Caco-2 (cell line): Measurements from ENCODE around the gene GTF2I. TPM values are rescaled to one million over a fixed set of nuclear protein-coding genes. Genes with fewer than 3 reads are reported as not detected.

ENCODE experiments used
- BruUV-seq: library from RNA; stranded (reverse); fragments of 400-500 nt; replicated peaks from 2 replicates; lab custom pipeline; 2021; lab: Mats Ljungman, UMichigan
- CTCF ChIA-PET: fragments of 300-600 bp; sonication (Branson Sonifier 250); formaldehyde crosslinking; loops from one replicate; lab custom pipeline; 2022; ENCODE audit warnings: antibody characterized with exemption; lab: Charles Lee
- POLR2A ChIA-PET: fragments of 300-600 bp; sonication (Branson Sonifier 250); formaldehyde crosslinking; loops from one replicate; lab custom pipeline; 2022; ENCODE audit warnings: antibody characterized with exemption; lab: Charles Lee
- DNase-seq, 2 experiments: peaks; one replicate each; pipeline versions ENCODE4 v3.0.0 to v3.0.0-alpha.2; 2020 to 2022
- H3K27me3 ChIP-seq: replicated peaks from 2 replicates; pipeline ENCODE4 v1.6.0; 2011; ENCODE audit warnings: low read length; ENCODE audit not compliant: control insufficient read depth, insufficient read depth
- H3K36me3 ChIP-seq: 2 replicates; pipeline ENCODE4 v1.5.1; 2011; ENCODE audit warnings: low read length; ENCODE audit not compliant: control insufficient read depth, insufficient read depth
- H3K4me1 ChIP-seq: fragments of 250-450 bp; sonication (Bioruptor Pico); 2 replicates; pipeline ENCODE4 v1.5.1; 2020; ENCODE audit warnings: mild to moderate bottlenecking
- H3K4me3 ChIP-seq: 2 replicates; pipeline ENCODE4 v1.5.1; 2011; ENCODE audit warnings: low read depth, mild to moderate bottlenecking, control low read depth, low read length
- H3K9me3 ChIP-seq: fragments of 250-450 bp; sonication (Bioruptor Pico); 2 replicates; pipeline ENCODE4 v1.5.1; 2020; ENCODE audit warnings: mild to moderate bottlenecking, moderate library complexity
- H3K27ac Mint-ChIP-seq: one replicate; pipeline ENCODE4 v1.8.0; 2022; ENCODE audit warnings: mixed read lengths; ENCODE audit not compliant: unreplicated experiment
- H3K27me3 Mint-ChIP-seq: one replicate; pipeline ENCODE4 v1.8.0; 2022; ENCODE audit warnings: mixed read lengths; ENCODE audit not compliant: insufficient read depth, unreplicated experiment
- H3K36me3 Mint-ChIP-seq: one replicate; pipeline ENCODE4 v1.8.0; 2022; ENCODE audit warnings: mild to moderate bottlenecking, mixed read lengths; ENCODE audit not compliant: insufficient read depth, unreplicated experiment
- H3K4me1 Mint-ChIP-seq: one replicate; pipeline ENCODE4 v1.8.0; 2022; ENCODE audit warnings: low read depth, mixed read lengths; ENCODE audit not compliant: unreplicated experiment
- H3K4me3 Mint-ChIP-seq: one replicate; pipeline ENCODE4 v1.8.0; 2022; ENCODE audit warnings: mild to moderate bottlenecking, moderate library complexity, mixed read lengths; ENCODE audit not compliant: unreplicated experiment
- H3K9me3 Mint-ChIP-seq: one replicate; pipeline ENCODE4 v1.8.0; 2022; ENCODE audit warnings: mixed read lengths; ENCODE audit not compliant: unreplicated experiment
- intact Hi-C: fragments of 100-400 bp; cut with micrococcal nuclease; formaldehyde crosslinking; loops from one replicate; pipeline ENCODE4 v1.10.0; 2022; ENCODE audit not compliant: unreplicated experiment
- total RNA-seq: library from RNA; stranded (reverse); gene quantifications from 2 replicates; pipeline ENCODE4 v1.2.3, GENCODE V29; 2022
- TF ChIP-seq, protein P1 (sequence below), 2 experiments: fragments of 200-600 bp in 1 of 2; IDR thresholded peaks; 1 replicate in 1 of 2; 2 replicates in 1 of 2; pipeline versions ENCODE4 v1.5.1 to v1.8.0; 2011 to 2022; ENCODE audit warnings: antibody characterized with exemption in 1 of 2, control low read depth in 1 of 2, inconsistent platforms in 1 of 2, low read depth in 1 of 2, low read length in 1 of 2, mild to moderate bottlenecking in 1 of 2, moderate library complexity in 1 of 2; ENCODE audit not compliant: insufficient read depth in 1 of 2, severe bottlenecking in 1 of 2, unreplicated experiment in 1 of 2

The GTF2I gene
- total RNA-seq, 1 experiment from 2014 or later, result 252 TPM

DNA sequence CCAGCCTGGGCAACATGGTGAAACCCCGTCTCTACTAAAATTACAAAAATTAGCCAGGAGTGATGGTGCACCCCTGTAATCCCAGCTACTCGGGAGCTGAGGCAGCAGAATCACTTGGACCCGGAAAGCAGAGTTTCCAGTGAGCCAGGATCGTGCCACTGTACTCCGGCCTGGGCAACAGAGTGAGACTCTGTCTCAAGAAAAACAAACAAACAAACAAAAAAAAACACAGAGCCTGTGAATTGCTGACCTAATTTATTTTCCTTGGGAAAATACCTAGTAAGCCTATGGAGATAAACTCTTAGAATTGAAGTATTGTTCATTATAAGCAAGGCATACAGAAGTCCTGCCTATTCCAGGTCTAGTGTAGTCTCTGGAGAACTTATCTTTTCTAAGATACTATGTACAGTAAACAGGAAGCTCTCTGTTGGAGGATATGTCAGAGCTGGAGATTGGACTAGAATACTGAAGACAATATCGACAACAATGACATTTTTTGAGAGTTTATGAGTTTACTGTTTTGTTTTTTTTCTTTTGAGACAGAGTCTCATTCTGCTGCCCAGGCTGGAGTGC is 14.9 kb downstream of the GTF2I start:
- CTCF ChIA-PET, result no interaction called here
- DNase-seq, result no peak
- H3K9me3 Mint-ChIP-seq, result no peaks in the 10 kb centered on the region
- H3K27me3 Mint-ChIP-seq, result no peaks in the 10 kb centered on the region
- Histone ChIP-seq H3K36me3 (no peaks in the 10 kb centered on the region; the same call in 1 of the 2 replicates), H3K27me3 (no peaks in the 10 kb centered on the region), H3K9me3 (no peaks in the 10 kb centered on the region), H3K4me3 (no peak overlapping the region), H3K4me1 (no peaks in the 10 kb centered on the region)
- no peaks in the 10 kb centered on the region for H3K4me1 Mint-ChIP-seq
- intact Hi-C loops, result no loop called here
- POLR2A ChIA-PET, result no interaction called here
- no peak overlapping the region for H3K4me3 Mint-ChIP-seq
- peaks cover 55% of the 10 kb centered on the region for H3K36me3 Mint-ChIP-seq
- TF ChIP-seq, protein P1, sequence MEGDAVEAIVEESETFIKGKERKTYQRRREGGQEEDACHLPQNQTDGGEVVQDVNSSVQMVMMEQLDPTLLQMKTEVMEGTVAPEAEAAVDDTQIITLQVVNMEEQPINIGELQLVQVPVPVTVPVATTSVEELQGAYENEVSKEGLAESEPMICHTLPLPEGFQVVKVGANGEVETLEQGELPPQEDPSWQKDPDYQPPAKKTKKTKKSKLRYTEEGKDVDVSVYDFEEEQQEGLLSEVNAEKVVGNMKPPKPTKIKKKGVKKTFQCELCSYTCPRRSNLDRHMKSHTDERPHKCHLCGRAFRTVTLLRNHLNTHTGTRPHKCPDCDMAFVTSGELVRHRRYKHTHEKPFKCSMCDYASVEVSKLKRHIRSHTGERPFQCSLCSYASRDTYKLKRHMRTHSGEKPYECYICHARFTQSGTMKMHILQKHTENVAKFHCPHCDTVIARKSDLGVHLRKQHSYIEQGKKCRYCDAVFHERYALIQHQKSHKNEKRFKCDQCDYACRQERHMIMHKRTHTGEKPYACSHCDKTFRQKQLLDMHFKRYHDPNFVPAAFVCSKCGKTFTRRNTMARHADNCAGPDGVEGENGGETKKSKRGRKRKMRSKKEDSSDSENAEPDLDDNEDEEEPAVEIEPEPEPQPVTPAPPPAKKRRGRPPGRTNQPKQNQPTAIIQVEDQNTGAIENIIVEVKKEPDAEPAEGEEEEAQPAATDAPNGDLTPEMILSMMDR (IDR thresholded peaks at IDR 0.05; ENCODE audit: insufficient read depth in 1 of 2, low read depth in 1 of 2, low read length in 1 of 2, severe bottlenecking in 1 of 2, unreplicated experiment in 1 of 2), result no peak
- BruUV-seq, result no TSS peak
- H3K27ac Mint-ChIP-seq, result no peak overlapping the region

DNA sequence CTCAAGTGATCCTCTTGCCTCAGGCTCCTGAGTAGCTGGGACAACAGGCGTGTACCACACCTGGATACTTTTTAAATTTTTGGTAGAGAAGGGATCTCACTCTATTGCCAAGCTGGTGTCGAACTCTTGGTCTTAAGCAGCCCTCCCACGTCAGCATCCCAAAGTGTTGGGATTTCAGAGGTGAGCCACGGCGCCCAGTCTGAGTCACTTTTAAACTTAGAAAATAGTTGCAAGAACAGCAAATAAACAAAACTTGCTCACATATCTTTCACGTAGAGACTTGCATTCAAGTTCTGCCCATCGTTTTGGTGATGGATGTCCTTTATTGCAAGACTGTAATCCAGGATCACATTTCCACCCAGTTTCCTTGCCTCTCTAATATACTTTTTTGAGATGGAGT is 16.6 kb downstream of the GTF2I start:
- Histone ChIP-seq H3K4me3 (no peak overlapping the region), H3K9me3 (no peaks in the 10 kb centered on the region), H3K27me3 (no peaks in the 10 kb centered on the region), H3K4me1 (no peaks in the 10 kb centered on the region), H3K36me3 (no peaks in the 10 kb centered on the region; the same call in 1 of the 2 replicates)
- intact Hi-C loops, result no loop called here
- H3K27me3 Mint-ChIP-seq, result no peaks in the 10 kb centered on the region
- peaks cover 62% of the 10 kb centered on the region for H3K36me3 Mint-ChIP-seq
- no peaks in the 10 kb centered on the region for H3K4me1 Mint-ChIP-seq
- ChIA-PET POLR2A (no interaction called here), CTCF (no interaction called here)
- no peaks in the 10 kb centered on the region for H3K9me3 Mint-ChIP-seq
- DNase-seq, result peak in 1 of 2 experiments; percentile 14
- TF ChIP-seq, protein P1 (IDR thresholded peaks at IDR 0.05; ENCODE audit: insufficient read depth in 1 of 2, low read depth in 1 of 2, low read length in 1 of 2, severe bottlenecking in 1 of 2, unreplicated experiment in 1 of 2), result no peak
- no peak overlapping the region for H3K27ac Mint-ChIP-seq
- BruUV-seq, result no TSS peak
- no peak overlapping the region for H3K4me3 Mint-ChIP-seq

DNA sequence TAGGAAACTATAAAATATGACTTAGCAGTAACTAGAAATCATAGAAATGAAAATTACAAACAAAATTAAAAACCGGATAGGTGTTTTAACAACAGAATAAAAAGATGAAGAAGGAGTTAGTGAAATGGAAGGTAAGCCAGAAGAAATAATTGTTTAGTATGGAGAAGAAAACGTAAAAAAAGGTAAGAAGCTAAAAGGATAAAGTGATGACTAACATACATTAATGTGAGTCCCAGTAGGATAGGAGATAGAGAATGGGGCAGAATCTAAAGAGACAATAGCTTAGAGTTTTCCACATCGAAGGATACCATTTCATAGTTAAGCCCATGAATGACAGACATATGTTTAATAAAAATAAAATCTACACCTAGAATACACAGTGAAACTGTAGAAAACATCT is 25.3 kb downstream of the GTF2I start:
- Mint-ChIP-seq H3K27ac (no peak overlapping the region), H3K36me3 (peaks cover 77% of the 10 kb centered on the region), H3K4me3 (no peak overlapping the region), H3K9me3 (no peaks in the 10 kb centered on the region), H3K4me1 (no peaks in the 10 kb centered on the region), H3K27me3 (no peaks in the 10 kb centered on the region)
- Histone ChIP-seq H3K4me1 (no peaks in the 10 kb centered on the region), H3K36me3 (no peaks in the 10 kb centered on the region), H3K9me3 (no peaks in the 10 kb centered on the region), H3K27me3 (no peaks in the 10 kb centered on the region), H3K4me3 (no peak overlapping the region)
- POLR2A ChIA-PET, result no interaction called here
- intact Hi-C loops, result no loop called here
- CTCF ChIA-PET, result no interaction called here
- TSS peak; percentile 13 for BruUV-seq
- TF ChIP-seq, protein P1 (IDR thresholded peaks at IDR 0.05; ENCODE audit: insufficient read depth in 1 of 2, low read depth in 1 of 2, low read length in 1 of 2, severe bottlenecking in 1 of 2, unreplicated experiment in 1 of 2), result no peak
- DNase-seq, result no peak
